SK-N-SH (cell line): ENCODE data around the gene TRIM71.

Experiments used
- CTCF ChIP-seq: fragments of 200-600 bp; sonication (generic); IDR thresholded peaks from 2 replicates; pipeline ENCODE4 v1.6.1; 2017; ENCODE audit warnings: antibody characterized with exemption, mild to moderate bottlenecking, moderate library complexity
- GATA2 ChIP-seq: sonication (generic); formaldehyde crosslinking; IDR thresholded peaks from 2 replicates; pipeline ENCODE4 v1.5.0; 2020; ENCODE audit warnings: mild to moderate bottlenecking, missing genetic modification reagents
- IRF3 ChIP-seq: fragments of 150-350 bp; IDR thresholded peaks from 2 replicates; pipeline ENCODE4 v1.6.1; 2016; ENCODE audit warnings: mild to moderate bottlenecking, low read depth, low read length
- POLR2AphosphoS5 ChIP-seq: IDR thresholded peaks from 2 replicates; pipeline ENCODE4 v1.6.1; 2012; ENCODE audit warnings: low read depth, low read length
- YY1 ChIP-seq: IDR thresholded peaks from 2 replicates; pipeline ENCODE4 v1.4.0; 2012; ENCODE audit warnings: low read depth, mild to moderate bottlenecking
- TF ChIP-seq, protein P1 (sequence below): IDR thresholded peaks from 2 replicates; pipeline ENCODE4 v1.6.1; 2012; ENCODE audit warnings: mild to moderate bottlenecking, low read depth, low read length, moderate library complexity
- TF ChIP-seq, protein P2 (sequence below): IDR thresholded peaks from 2 replicates; pipeline ENCODE4 v1.4.0; 2012; ENCODE audit warnings: low read depth, borderline replicate concordance

DNA sequence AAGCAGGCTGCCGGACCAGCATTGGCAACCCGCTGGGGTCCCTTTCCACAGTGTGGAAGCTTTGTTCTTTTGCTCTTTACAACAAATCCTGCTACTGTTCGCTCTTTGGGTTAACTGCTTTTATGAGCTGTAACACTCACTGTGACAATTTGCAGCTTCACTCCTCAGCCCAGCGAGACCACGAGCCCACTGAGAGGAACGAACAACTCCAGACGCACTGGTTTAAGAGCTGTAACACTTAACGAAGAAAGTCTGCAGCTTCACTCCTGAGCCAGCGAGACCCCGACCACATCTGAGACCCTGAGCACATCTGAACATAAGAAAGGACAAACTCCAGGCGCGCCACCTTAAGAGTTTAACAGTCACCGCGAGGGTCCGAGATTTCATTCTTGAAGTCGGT, 122.9 kb downstream of the TRIM71 start:
- TF ChIP-seq POLR2AphosphoS5 (no peak), YY1 (no peak), CTCF (no peak), IRF3 (no peak), GATA2 (no peak)
- TF ChIP-seq, protein P1, sequence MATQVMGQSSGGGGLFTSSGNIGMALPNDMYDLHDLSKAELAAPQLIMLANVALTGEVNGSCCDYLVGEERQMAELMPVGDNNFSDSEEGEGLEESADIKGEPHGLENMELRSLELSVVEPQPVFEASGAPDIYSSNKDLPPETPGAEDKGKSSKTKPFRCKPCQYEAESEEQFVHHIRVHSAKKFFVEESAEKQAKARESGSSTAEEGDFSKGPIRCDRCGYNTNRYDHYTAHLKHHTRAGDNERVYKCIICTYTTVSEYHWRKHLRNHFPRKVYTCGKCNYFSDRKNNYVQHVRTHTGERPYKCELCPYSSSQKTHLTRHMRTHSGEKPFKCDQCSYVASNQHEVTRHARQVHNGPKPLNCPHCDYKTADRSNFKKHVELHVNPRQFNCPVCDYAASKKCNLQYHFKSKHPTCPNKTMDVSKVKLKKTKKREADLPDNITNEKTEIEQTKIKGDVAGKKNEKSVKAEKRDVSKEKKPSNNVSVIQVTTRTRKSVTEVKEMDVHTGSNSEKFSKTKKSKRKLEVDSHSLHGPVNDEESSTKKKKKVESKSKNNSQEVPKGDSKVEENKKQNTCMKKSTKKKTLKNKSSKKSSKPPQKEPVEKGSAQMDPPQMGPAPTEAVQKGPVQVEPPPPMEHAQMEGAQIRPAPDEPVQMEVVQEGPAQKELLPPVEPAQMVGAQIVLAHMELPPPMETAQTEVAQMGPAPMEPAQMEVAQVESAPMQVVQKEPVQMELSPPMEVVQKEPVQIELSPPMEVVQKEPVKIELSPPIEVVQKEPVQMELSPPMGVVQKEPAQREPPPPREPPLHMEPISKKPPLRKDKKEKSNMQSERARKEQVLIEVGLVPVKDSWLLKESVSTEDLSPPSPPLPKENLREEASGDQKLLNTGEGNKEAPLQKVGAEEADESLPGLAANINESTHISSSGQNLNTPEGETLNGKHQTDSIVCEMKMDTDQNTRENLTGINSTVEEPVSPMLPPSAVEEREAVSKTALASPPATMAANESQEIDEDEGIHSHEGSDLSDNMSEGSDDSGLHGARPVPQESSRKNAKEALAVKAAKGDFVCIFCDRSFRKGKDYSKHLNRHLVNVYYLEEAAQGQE, result no peak
- TF ChIP-seq, protein P2, sequence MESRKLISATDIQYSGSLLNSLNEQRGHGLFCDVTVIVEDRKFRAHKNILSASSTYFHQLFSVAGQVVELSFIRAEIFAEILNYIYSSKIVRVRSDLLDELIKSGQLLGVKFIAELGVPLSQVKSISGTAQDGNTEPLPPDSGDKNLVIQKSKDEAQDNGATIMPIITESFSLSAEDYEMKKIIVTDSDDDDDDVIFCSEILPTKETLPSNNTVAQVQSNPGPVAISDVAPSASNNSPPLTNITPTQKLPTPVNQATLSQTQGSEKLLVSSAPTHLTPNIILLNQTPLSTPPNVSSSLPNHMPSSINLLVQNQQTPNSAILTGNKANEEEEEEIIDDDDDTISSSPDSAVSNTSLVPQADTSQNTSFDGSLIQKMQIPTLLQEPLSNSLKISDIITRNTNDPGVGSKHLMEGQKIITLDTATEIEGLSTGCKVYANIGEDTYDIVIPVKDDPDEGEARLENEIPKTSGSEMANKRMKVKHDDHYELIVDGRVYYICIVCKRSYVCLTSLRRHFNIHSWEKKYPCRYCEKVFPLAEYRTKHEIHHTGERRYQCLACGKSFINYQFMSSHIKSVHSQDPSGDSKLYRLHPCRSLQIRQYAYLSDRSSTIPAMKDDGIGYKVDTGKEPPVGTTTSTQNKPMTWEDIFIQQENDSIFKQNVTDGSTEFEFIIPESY, result no peak
